Measurements from ENCODE around the gene COP1.

- TF ChIP-seq POLR2A (IDR thresholded peaks at IDR 0.05; ENCODE audit: low read depth, low read length): no peak
- TF ChIP-seq, protein P1, sequence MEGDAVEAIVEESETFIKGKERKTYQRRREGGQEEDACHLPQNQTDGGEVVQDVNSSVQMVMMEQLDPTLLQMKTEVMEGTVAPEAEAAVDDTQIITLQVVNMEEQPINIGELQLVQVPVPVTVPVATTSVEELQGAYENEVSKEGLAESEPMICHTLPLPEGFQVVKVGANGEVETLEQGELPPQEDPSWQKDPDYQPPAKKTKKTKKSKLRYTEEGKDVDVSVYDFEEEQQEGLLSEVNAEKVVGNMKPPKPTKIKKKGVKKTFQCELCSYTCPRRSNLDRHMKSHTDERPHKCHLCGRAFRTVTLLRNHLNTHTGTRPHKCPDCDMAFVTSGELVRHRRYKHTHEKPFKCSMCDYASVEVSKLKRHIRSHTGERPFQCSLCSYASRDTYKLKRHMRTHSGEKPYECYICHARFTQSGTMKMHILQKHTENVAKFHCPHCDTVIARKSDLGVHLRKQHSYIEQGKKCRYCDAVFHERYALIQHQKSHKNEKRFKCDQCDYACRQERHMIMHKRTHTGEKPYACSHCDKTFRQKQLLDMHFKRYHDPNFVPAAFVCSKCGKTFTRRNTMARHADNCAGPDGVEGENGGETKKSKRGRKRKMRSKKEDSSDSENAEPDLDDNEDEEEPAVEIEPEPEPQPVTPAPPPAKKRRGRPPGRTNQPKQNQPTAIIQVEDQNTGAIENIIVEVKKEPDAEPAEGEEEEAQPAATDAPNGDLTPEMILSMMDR (conservative IDR thresholded peaks at IDR 0.05; ENCODE audit: low read depth, low read length): no peak
- TF ChIP-seq USF2 (IDR thresholded peaks at IDR 0.05; ENCODE audit: low read depth, low read length): no peak
- TF ChIP-seq CEBPB (IDR thresholded peaks at IDR 0.05; ENCODE audit: low read depth, low read length): no peak
Measured at GRCh38 chr1:175951627-175952026, 255.5 kb downstream of the COP1 start.

All from IMR-90 (cell line).